Dermis microvascular lymphatic vessel endothelial cell (primary cell): ENCODE data around the gene IL2RA. TPM values are rescaled to one million over a fixed set of nuclear protein-coding genes. Genes with fewer than 3 reads are reported as not detected.
"Not testable (repeated sequence)": the region's sequence is repeated elsewhere in the genome, so short reads cannot be mapped to it uniquely, and the experiment has no call there.

Source experiments
- DNase-seq, 2 donors: peaks; one replicate each; pipeline versions ENCODE4 v3.0.0 to v3.0.0-alpha.2; 2010; ENCODE audit warnings: low read depth in 2 of 2
- total RNA-seq: library from RNA; depleted of rRNA; stranded (reverse); fragments of >200 nt; gene quantifications from 2 replicates; pipeline ENCODE4 v1.2.1, GENCODE V29; 2014

The IL2RA gene
- total RNA-seq, 1 donor from 2014 or later, result not detected

GRCh38 chr10:6043377-6043776 is 18.8 kb downstream of the IL2RA start:
- not testable (repeated sequence) for DNase-seq

GRCh38 chr10:6040205-6040604 is 22.0 kb downstream of the IL2RA start:
- no peak for DNase-seq

GRCh38 chr10:6039711-6040110 is 22.5 kb downstream of the IL2RA start:
- no peak for DNase-seq

GRCh38 chr10:6038071-6038631 is 24.0 kb downstream of the IL2RA start:
- no peak for DNase-seq

- no peak for DNase-seq
Measured at GRCh38 chr10:6037422-6037821, 24.7 kb downstream of the IL2RA start.

- no peak for DNase-seq
Measured at GRCh38 chr10:6036861-6037321, 25.3 kb downstream of the IL2RA start.

GRCh38 chr10:6035931-6036575 is 26.1 kb downstream of the IL2RA start:
- DNase-seq, result no peak

- DNase-seq, result no peak
Measured at GRCh38 chr10:6035101-6035834, 26.9 kb downstream of the IL2RA start.

- DNase-seq, result no peak
Measured at GRCh38 chr10:6034371-6034770, 27.8 kb downstream of the IL2RA start.

- DNase-seq, result no peak
Measured at GRCh38 chr10:6033954-6034353, 28.2 kb downstream of the IL2RA start.

- DNase-seq, result no peak
Measured at GRCh38 chr10:6030940-6031339, 31.2 kb downstream of the IL2RA start.

GRCh38 chr10:6030217-6030616 is 31.9 kb downstream of the IL2RA start:
- no peak for DNase-seq

GRCh38 chr10:6027929-6028328 is 34.2 kb downstream of the IL2RA start:
- DNase-seq, result no peak

- DNase-seq, result no peak
Measured at GRCh38 chr10:6025683-6026255, 36.4 kb downstream of the IL2RA start.

GRCh38 chr10:6024334-6024682 is 37.9 kb downstream of the IL2RA start:
- DNase-seq, result no peak

- no peak for DNase-seq
Measured at GRCh38 chr10:6023661-6024333, 38.4 kb downstream of the IL2RA start.

- no peak for DNase-seq
Measured at GRCh38 chr10:6022660-6023059, 39.5 kb downstream of the IL2RA start.

- DNase-seq, result no peak
Measured at GRCh38 chr10:6020826-6021225, 41.3 kb downstream of the IL2RA start.

- no peak for DNase-seq
Measured at GRCh38 chr10:6019796-6020195, 42.4 kb downstream of the IL2RA start.

- no peak for DNase-seq
Measured at GRCh38 chr10:6019010-6019782, 43.0 kb downstream of the IL2RA start.

GRCh38 chr10:6018422-6018821 is 43.7 kb downstream of the IL2RA start:
- no peak for DNase-seq
